A549 (cell line): ENCODE results near the gene NDUFA11. TPM values are rescaled to one million over a fixed set of nuclear protein-coding genes. Genes with fewer than 3 reads are reported as not detected.

Source experiments
- ATAC-seq, 2 experiments: fragments of 200-7000 bp in 1 of 2; fragments of >200 bp in 1 of 2; cut with Nextera tagmentation in 1 of 2; cut with Tn5 transposase in 1 of 2; 3 replicates each; pipeline versions ENCODE4 v1.8.0 to v1.9.1; 2018 to 2020; ENCODE audit warnings: mild to moderate bottlenecking in 1 of 2, moderate library complexity in 1 of 2
- CTCF ChIA-PET: fragments of 300-600 bp; sonication (Branson Sonifier 250); formaldehyde crosslinking; extraction: SDS; loops from one replicate; lab custom pipeline; 2021; ENCODE audit warnings: antibody characterized with exemption, inconsistent platforms; lab: Yijun Ruan, JAX
- POLR2A ChIA-PET: fragments of 350-600 bp; formaldehyde crosslinking; extraction: SDS; loops from one replicate; lab custom pipeline; 2021; ENCODE audit warnings: antibody characterized with exemption, inconsistent platforms; lab: Yijun Ruan, JAX
- DNase-seq, 2 experiments: peaks; one replicate each; pipeline versions ENCODE4 v3.0.0 to v3.0.0-alpha.2; 2011 to 2016; ENCODE audit warnings: low read depth in 1 of 2, low spot score in 1 of 2
- FAIRE-seq: peaks from 2 replicates; lab custom pipeline; 2011; peaks lifted over from hg19 to GRCh38; lab: Jason Lieb, UNC
- H3K27ac ChIP-seq, 2 experiments: fragments of >200 bp; sonication (Bioruptor Twin); formaldehyde crosslinking; 3 replicates each; pipeline ENCODE4 v1.5.1; 2016 to 2017
- H3K4me1 ChIP-seq: fragments of >200 bp; sonication (Bioruptor Twin); formaldehyde crosslinking; 3 replicates; pipeline ENCODE4 v1.6.1; 2016
- H3K4me2 ChIP-seq: fragments of >200 bp; sonication (Bioruptor Twin); formaldehyde crosslinking; 3 replicates; pipeline ENCODE4 v1.6.1; 2016
- H3K4me3 ChIP-seq: fragments of >200 bp; sonication (Bioruptor Twin); formaldehyde crosslinking; 3 replicates; pipeline ENCODE4 v1.5.1; 2016
- H3K9me3 ChIP-seq: fragments of >200 bp; sonication (Bioruptor Twin); formaldehyde crosslinking; 3 replicates; pipeline ENCODE4 v1.6.1; 2016
- CBX2 ChIP-seq: fragments of 200-600 bp; sonication (generic); IDR thresholded peaks from 2 replicates; pipeline ENCODE4 v1.6.1; 2016; ENCODE audit warnings: low read depth, mild to moderate bottlenecking, borderline replicate concordance
- CEBPB ChIP-seq, 2 experiments: fragments of >200 bp in 1 of 2; sonication (Bioruptor Twin) in 1 of 2; formaldehyde crosslinking in 1 of 2; IDR thresholded peaks; 2 replicates each; pipeline ENCODE4 v1.6.1; 2012 to 2016
- CHD4 ChIP-seq: fragments of 200-600 bp; sonication (generic); IDR thresholded peaks from 2 replicates; pipeline ENCODE4 v1.6.1; 2016; ENCODE audit warnings: antibody characterized with exemption, mild to moderate bottlenecking, borderline replicate concordance
- EHF ChIP-seq: fragments of 250-450 bp; sonication (Bioruptor Pico); IDR thresholded peaks from 2 replicates; pipeline ENCODE4 v1.5.0; 2020; ENCODE audit warnings: mild to moderate bottlenecking
- FOSB ChIP-seq: fragments of 250-450 bp; sonication (Bioruptor Pico); IDR thresholded peaks from 2 replicates; pipeline ENCODE4 v1.5.0; 2020; ENCODE audit warnings: mild to moderate bottlenecking, moderate library complexity
- FOXS1 ChIP-seq: fragments of 250-450 bp; sonication (Bioruptor Pico); IDR thresholded peaks from 2 replicates; pipeline ENCODE4 v1.5.0; 2020; ENCODE audit warnings: mild to moderate bottlenecking, moderate library complexity
- GATA3 ChIP-seq: IDR thresholded peaks from 2 replicates; pipeline ENCODE4 v1.6.1; 2012; ENCODE audit warnings: borderline replicate concordance
- HOXB13 ChIP-seq: fragments of 250-450 bp; sonication (Bioruptor Pico); IDR thresholded peaks from 2 replicates; pipeline ENCODE4 v1.5.0; 2020; ENCODE audit warnings: low read depth, mild to moderate bottlenecking, moderate library complexity
- KDM1A ChIP-seq: fragments of 200-600 bp; sonication (generic); IDR thresholded peaks from 2 replicates; pipeline ENCODE4 v1.6.1; 2016; ENCODE audit warnings: low read depth, mild to moderate bottlenecking
- MAZ ChIP-seq: fragments of 150-350 bp; IDR thresholded peaks from 2 replicates; pipeline ENCODE4 v1.6.1; 2014; ENCODE audit warnings: antibody characterized with exemption, low read depth, low read length, borderline replicate concordance
- POLR2A ChIP-seq: IDR thresholded peaks from 2 replicates; pipeline ENCODE4 v1.6.1; 2012; ENCODE audit warnings: mild to moderate bottlenecking, low read length
- POLR2AphosphoS2 ChIP-seq: conservative IDR thresholded peaks from 2 replicates; pipeline ENCODE4 v1.6.1; 2012; ENCODE audit warnings: low read length, improper control_type of control experiment, inconsistent platforms
- RAD21 ChIP-seq, 2 experiments: fragments of >200 bp in 1 of 2; sonication (Bioruptor Twin) in 1 of 2; formaldehyde crosslinking in 1 of 2; IDR thresholded peaks in 1 of 2; conservative IDR thresholded peaks in 1 of 2; 2 replicates in 1 of 2; 3 replicates in 1 of 2; pipeline ENCODE4 v1.6.1; 2012 to 2018; ENCODE audit warnings: inconsistent platforms in 1 of 2
- RARB ChIP-seq: fragments of 250-450 bp; sonication (Bioruptor Pico); IDR thresholded peaks from 2 replicates; pipeline ENCODE4 v1.8.0; 2021; ENCODE audit warnings: mild to moderate bottlenecking, moderate library complexity
- TFCP2L1 ChIP-seq: fragments of 250-450 bp; sonication (Bioruptor Pico); IDR thresholded peaks from 2 replicates; pipeline ENCODE4 v1.5.0; 2021; ENCODE audit warnings: mild to moderate bottlenecking
- TP53 ChIP-seq: fragments of 250-450 bp; sonication (Bioruptor Pico); IDR thresholded peaks from 2 replicates; pipeline ENCODE4 v1.5.0; 2021; ENCODE audit warnings: mild to moderate bottlenecking, moderate library complexity
- ZFP36 ChIP-seq: fragments of 450-650 bp; IDR thresholded peaks from 2 replicates; pipeline ENCODE4 v1.6.1; 2014; ENCODE audit warnings: borderline replicate concordance; ENCODE audit not compliant: partially characterized antibody
- ZSCAN20 ChIP-seq: fragments of 250-450 bp; sonication (Bioruptor Pico); IDR thresholded peaks from 2 replicates; pipeline ENCODE4 v1.8.0; 2022; ENCODE audit warnings: mild to moderate bottlenecking, moderate library complexity
- WGBS: methylation state at CpG from one replicate; pipeline ENCODE4 v1.1.6; 2017; ENCODE audit errors: missing lambda C conversion rate; 5-methylcytosine and 5-hydroxymethylcytosine counted together
- polyA plus RNA-seq, 4 experiments: library from polyadenylated mRNA; depleted of rRNA in 3 of 4; stranded (reverse); fragments of >200 nt; fragmentation: RNase III in 1 of 4; extraction: RNeasy Plus Mini Kit Qiagen cat#74134 plus additional on column Dnase treatment in 1 of 4; gene quantifications; 2 replicates in 3 of 4; 3 replicates in 1 of 4; pipeline ENCODE4 v1.2.3, GENCODE V29; 2011 to 2017
- TF ChIP-seq, protein P1 (sequence below): fragments of 200-600 bp; sonication (generic); IDR thresholded peaks from 2 replicates; pipeline ENCODE4 v1.6.1; 2016; ENCODE audit warnings: antibody characterized with exemption, mild to moderate bottlenecking, moderate library complexity
- TF ChIP-seq, protein P2 (sequence below): fragments of 250-450 bp; sonication (Bioruptor Pico); IDR thresholded peaks from 2 replicates; pipeline ENCODE4 v1.5.0; 2020; ENCODE audit warnings: low read depth, mild to moderate bottlenecking, moderate library complexity
- TF ChIP-seq, protein P3 (sequence below): IDR thresholded peaks from 2 replicates; pipeline ENCODE4 v1.6.1; 2012
- TF ChIP-seq, protein P4 (sequence below): IDR thresholded peaks from 2 replicates; pipeline ENCODE4 v1.6.1; 2012; ENCODE audit warnings: low read depth, borderline replicate concordance

Gene NDUFA11
- polyA plus RNA-seq, 2 of the 4 experiments (the other 2 are of a cell fraction): 75.0 to 173 TPM

DNA sequence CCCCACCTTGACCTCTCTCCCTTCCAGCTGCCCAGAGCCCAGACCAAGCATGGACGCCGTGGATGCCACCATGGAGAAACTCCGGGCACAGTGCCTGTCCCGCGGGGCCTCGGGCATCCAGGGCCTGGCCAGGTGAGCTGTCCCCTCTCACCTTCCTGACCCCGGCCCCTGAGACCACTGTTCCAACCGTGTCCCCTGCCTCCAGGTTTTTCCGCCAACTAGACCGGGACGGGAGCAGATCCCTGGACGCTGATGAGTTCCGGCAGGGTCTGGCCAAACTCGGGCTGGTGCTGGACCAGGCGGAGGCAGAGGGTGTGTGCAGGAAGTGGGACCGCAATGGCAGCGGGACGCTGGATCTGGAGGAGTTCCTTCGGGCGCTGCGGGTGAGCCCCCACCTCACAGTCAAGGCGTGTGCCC is 10.8 kb upstream of the NDUFA11 start:
- ChIA-PET POLR2A (no interaction called here), CTCF (interaction anchor here (1.2 kb wide), 1 partner anchor 110 kb away, joined by 4 read pairs; the partner anchor contains the start of gene NRTN)
- peak; percentile 11 to 23; a peak in 1 of 6 replicates for ATAC-seq
- DNase-seq: no peak
- 89% methylated on average over 18 of the region's 22 CpGs for whole genome bisulfite sequencing
- H3K4me2 ChIP-seq: peak overlapping the region; percentile 58
- FAIRE-seq: no peak
- no peaks in the 10 kb centered on the region for H3K9me3 ChIP-seq
- H3K4me1 ChIP-seq: peaks cover 15% of the 10 kb centered on the region
- no peak overlapping the region for H3K4me3 ChIP-seq
- TF ChIP-seq, protein P1, sequence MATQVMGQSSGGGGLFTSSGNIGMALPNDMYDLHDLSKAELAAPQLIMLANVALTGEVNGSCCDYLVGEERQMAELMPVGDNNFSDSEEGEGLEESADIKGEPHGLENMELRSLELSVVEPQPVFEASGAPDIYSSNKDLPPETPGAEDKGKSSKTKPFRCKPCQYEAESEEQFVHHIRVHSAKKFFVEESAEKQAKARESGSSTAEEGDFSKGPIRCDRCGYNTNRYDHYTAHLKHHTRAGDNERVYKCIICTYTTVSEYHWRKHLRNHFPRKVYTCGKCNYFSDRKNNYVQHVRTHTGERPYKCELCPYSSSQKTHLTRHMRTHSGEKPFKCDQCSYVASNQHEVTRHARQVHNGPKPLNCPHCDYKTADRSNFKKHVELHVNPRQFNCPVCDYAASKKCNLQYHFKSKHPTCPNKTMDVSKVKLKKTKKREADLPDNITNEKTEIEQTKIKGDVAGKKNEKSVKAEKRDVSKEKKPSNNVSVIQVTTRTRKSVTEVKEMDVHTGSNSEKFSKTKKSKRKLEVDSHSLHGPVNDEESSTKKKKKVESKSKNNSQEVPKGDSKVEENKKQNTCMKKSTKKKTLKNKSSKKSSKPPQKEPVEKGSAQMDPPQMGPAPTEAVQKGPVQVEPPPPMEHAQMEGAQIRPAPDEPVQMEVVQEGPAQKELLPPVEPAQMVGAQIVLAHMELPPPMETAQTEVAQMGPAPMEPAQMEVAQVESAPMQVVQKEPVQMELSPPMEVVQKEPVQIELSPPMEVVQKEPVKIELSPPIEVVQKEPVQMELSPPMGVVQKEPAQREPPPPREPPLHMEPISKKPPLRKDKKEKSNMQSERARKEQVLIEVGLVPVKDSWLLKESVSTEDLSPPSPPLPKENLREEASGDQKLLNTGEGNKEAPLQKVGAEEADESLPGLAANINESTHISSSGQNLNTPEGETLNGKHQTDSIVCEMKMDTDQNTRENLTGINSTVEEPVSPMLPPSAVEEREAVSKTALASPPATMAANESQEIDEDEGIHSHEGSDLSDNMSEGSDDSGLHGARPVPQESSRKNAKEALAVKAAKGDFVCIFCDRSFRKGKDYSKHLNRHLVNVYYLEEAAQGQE: no peak
- TF ChIP-seq POLR2A (no peak), CEBPB (IDR thresholded peaks at IDR 0.05) (no peak), HOXB13 (CRISPR knock-in tag) (no peak), EHF (no peak)
- H3K27ac ChIP-seq: peak overlapping the region; percentile 59 to 76

DNA sequence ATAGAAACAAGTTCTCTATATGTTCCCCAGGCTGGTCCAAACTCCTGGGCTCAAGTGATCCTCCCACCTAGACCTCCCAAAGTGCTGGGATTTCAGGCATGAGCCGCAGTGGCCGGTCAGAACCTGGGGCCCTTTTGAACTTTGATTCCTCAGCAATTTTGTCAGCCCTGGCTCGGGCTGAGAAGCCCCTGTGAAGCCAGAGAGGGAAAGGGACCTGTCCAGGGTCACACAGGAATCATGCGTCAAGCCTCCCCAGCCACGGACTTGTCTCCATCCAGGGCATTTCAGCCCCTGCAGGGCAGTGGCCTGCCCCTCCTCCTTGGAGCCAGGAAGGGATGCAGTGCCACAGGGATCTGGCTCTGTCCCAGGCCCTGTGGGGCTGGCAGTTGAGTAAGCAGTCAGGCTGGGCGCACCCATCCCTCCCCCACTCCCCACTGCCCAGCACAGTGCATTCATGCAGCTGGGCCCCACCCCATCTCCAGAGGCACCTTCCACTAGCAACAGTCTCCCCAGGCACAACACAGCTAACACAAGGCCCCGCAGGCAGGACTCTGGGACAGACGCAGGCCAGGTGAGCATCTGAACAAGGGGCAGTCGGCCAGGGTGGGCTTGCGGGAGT is 10.3 kb upstream of the NDUFA11 start, which contains the start of gene CAPS:
TSS of gene CAPS (plus strand) at position 516 of the 619 bp plus-strand sequence. CDS start 153 bp downstream, outside the sequence.
- TF ChIP-seq CBX2 (no peak), CHD4 (no peak), FOSB (CRISPR knock-in tag) (no peak), POLR2AphosphoS2 (no peak), GATA3 (no peak), ZSCAN20 (CRISPR knock-in tag) (no peak), ZFP36 (no peak), RAD21 (conservative IDR thresholded peaks at IDR 0.05 in 1 of 2, IDR thresholded peaks at IDR 0.05 in 1 of 2) (no peak), RARB (CRISPR knock-in tag) (no peak), KDM1A (no peak), TFCP2L1 (no peak), MAZ (no peak), FOXS1 (CRISPR knock-in tag) (no peak), TP53 (CRISPR knock-in tag) (no peak)
- TF ChIP-seq, protein P2, sequence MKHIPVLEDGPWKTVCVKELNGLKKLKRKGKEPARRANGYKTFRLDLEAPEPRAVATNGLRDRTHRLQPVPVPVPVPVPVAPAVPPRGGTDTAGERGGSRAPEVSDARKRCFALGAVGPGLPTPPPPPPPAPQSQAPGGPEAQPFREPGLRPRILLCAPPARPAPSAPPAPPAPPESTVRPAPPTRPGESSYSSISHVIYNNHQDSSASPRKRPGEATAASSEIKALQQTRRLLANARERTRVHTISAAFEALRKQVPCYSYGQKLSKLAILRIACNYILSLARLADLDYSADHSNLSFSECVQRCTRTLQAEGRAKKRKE: no peak
- TF ChIP-seq, protein P1: no peak
- TF ChIP-seq, protein P3, sequence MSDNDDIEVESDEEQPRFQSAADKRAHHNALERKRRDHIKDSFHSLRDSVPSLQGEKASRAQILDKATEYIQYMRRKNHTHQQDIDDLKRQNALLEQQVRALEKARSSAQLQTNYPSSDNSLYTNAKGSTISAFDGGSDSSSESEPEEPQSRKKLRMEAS: no peak
- TF ChIP-seq, protein P4, sequence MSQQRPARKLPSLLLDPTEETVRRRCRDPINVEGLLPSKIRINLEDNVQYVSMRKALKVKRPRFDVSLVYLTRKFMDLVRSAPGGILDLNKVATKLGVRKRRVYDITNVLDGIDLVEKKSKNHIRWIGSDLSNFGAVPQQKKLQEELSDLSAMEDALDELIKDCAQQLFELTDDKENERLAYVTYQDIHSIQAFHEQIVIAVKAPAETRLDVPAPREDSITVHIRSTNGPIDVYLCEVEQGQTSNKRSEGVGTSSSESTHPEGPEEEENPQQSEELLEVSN: no peak
- DNase-seq (peak; percentile 26 to 50), ATAC-seq (peak; percentile 51 to 73), FAIRE-seq (no peak)
- Histone ChIP-seq H3K4me1 (peaks cover 15% of the 10 kb centered on the region), H3K9me3 (no peaks in the 10 kb centered on the region), H3K27ac (peak within 1 kb of the TSS; percentile 59 to 76), H3K4me2 (peak within 1 kb of the TSS; percentile 58), H3K4me3 (no peak within 1 kb of the TSS)
- ChIA-PET CTCF (interaction anchor here (1.2 kb wide), 1 partner anchor 110 kb away, joined by 4 read pairs; the partner anchor contains the start of gene NRTN), POLR2A (no interaction called here)
- WGBS: 65% methylated on average over 5 of the region's 10 CpGs
